Trophoblast cell (in vitro differentiated cells and primary cell): ENCODE data around the gene PCARE.

Experiments
- DNase-seq, 2 donors: peaks; one replicate each; pipeline ENCODE4 v3.0.0-alpha.2; 2016
- H2AFZ ChIP-seq: 2 replicates; pipeline ENCODE4 v1.6.1; 2013; ENCODE audit warnings: low read length, moderate library complexity, mild to moderate bottlenecking; ENCODE audit not compliant: insufficient read depth, poor library complexity
- H2AK5ac ChIP-seq: 2 replicates; pipeline ENCODE4 v1.6.1; 2013; ENCODE audit warnings: mild to moderate bottlenecking, low read length
- H2BK120ac ChIP-seq: 2 replicates; pipeline ENCODE4 v1.6.1; 2013; ENCODE audit warnings: low read length, mild to moderate bottlenecking, moderate library complexity; ENCODE audit not compliant: insufficient read depth, poor library complexity
- H2BK12ac ChIP-seq: 2 replicates; pipeline ENCODE4 v1.6.1; 2013; ENCODE audit warnings: mild to moderate bottlenecking, low read length, moderate library complexity
- H2BK5ac ChIP-seq: 2 replicates; pipeline ENCODE4 v1.6.1; 2013; ENCODE audit warnings: low read length, low read depth, moderate library complexity, mild to moderate bottlenecking; ENCODE audit not compliant: poor library complexity
- H3K14ac ChIP-seq: 2 replicates; pipeline ENCODE4 v1.6.1; 2013; ENCODE audit warnings: mild to moderate bottlenecking, low read length
- H3K18ac ChIP-seq: 2 replicates; pipeline ENCODE4 v1.6.1; 2013; ENCODE audit warnings: mild to moderate bottlenecking, low read length
- H3K23ac ChIP-seq: 2 replicates; pipeline ENCODE4 v1.6.1; 2013; ENCODE audit warnings: low read length
- H3K27ac ChIP-seq: 2 replicates; pipeline ENCODE4 v1.5.1; 2013; ENCODE audit warnings: low read depth, mild to moderate bottlenecking, inconsistent platforms, low read length, moderate library complexity
- H3K27me3 ChIP-seq: 2 replicates; pipeline ENCODE4 v1.6.1; 2013; ENCODE audit warnings: inconsistent platforms, mild to moderate bottlenecking, low read length, moderate library complexity; ENCODE audit not compliant: insufficient read depth
- H3K36me3 ChIP-seq, 2 experiments: 1 replicate in 1 of 2; 2 replicates in 1 of 2; pipeline ENCODE4 v1.6.1; 2013; ENCODE audit warnings: low read length in 2 of 2, mild to moderate bottlenecking in 2 of 2, moderate library complexity in 1 of 2; ENCODE audit not compliant: insufficient read depth in 2 of 2, control insufficient read depth in 1 of 2
- H3K4ac ChIP-seq: 2 replicates; pipeline ENCODE4 v1.6.1; 2013; ENCODE audit warnings: low read depth, mild to moderate bottlenecking, low read length, moderate library complexity
- H3K4me1 ChIP-seq, 2 experiments: 1 replicate in 1 of 2; 2 replicates in 1 of 2; pipeline ENCODE4 v1.6.1; 2013; ENCODE audit warnings: low read length in 2 of 2, mild to moderate bottlenecking in 2 of 2, moderate library complexity in 1 of 2; ENCODE audit not compliant: insufficient read depth in 2 of 2, control insufficient read depth in 1 of 2
- H3K4me2 ChIP-seq: 2 replicates; pipeline ENCODE4 v1.6.1; 2013; ENCODE audit warnings: inconsistent platforms, mild to moderate bottlenecking, low read length, moderate library complexity
- H3K4me3 ChIP-seq: 2 replicates; pipeline ENCODE4 v1.5.1; 2013; ENCODE audit warnings: mild to moderate bottlenecking, low read depth, low read length, inconsistent platforms
- H3K79me1 ChIP-seq: one replicate; pipeline ENCODE4 v1.6.1; 2013; ENCODE audit warnings: low read length
- H3K79me2 ChIP-seq: 2 replicates; pipeline ENCODE4 v1.6.1; 2013; ENCODE audit warnings: low read length, mild to moderate bottlenecking; ENCODE audit not compliant: control insufficient read depth, insufficient read depth, poor library complexity
- H3K9ac ChIP-seq: 2 replicates; pipeline ENCODE4 v1.6.1; 2013; ENCODE audit warnings: mild to moderate bottlenecking, low read length
- H3K9me3 ChIP-seq: 2 replicates; pipeline ENCODE4 v1.6.1; 2013; ENCODE audit warnings: low read depth, mild to moderate bottlenecking, control low read depth, inconsistent platforms, low read length; ENCODE audit not compliant: insufficient read depth
- H4K12ac ChIP-seq: 2 replicates; pipeline ENCODE4 v1.6.1; 2013; ENCODE audit warnings: low read depth, mild to moderate bottlenecking, low read length, moderate library complexity
- H4K8ac ChIP-seq: 2 replicates; pipeline ENCODE4 v1.6.1; 2013; ENCODE audit warnings: low read depth, mild to moderate bottlenecking, low read length, moderate library complexity
- H4K91ac ChIP-seq: one replicate; pipeline ENCODE4 v1.6.1; 2013; ENCODE audit warnings: low read depth, mild to moderate bottlenecking, low read length, moderate library complexity
- WGBS: extraction: QIAGEN DNeasy Blood & Tissue Kit; methylation state at CpG from one replicate; pipeline ENCODE4 v1.1.7; 2013; ENCODE audit warnings: missing lambda C conversion rate; ENCODE audit not compliant: insufficient read length, insufficient coverage; ENCODE audit errors: extremely low coverage; 5-methylcytosine and 5-hydroxymethylcytosine counted together

Gene PCARE

DNA sequence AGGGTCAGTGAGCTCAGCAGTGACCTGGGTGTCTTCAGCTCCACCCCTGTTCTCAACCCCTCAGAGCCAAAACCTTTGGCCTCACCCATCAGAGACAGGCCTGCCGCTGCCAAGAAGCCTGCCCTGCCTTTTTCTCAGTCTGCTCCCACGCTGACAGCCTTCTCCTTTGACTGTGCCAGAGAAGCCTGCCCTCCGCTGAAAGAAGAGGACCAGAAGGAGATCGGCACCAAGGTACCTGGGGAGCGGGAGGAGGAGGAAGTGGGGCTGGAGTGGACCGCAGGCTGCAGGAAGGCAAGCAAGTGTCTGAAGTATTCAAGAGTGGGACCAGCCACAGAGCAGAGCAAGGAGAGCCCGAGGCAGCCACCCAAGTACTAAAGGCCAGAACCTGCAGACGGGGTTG, 60.0 kb downstream of the PCARE start:
- Histone ChIP-seq H2BK12ac (no peak overlapping the region), H4K91ac (no peak overlapping the region), H3K36me3 (no peaks in the 10 kb centered on the region), H3K79me2 (no peaks in the 10 kb centered on the region), H4K8ac (no peak overlapping the region), H4K12ac (no peak overlapping the region), H3K18ac (no peak overlapping the region), H3K23ac (no peak overlapping the region), H2BK5ac (no peak overlapping the region), H3K4me1 (no peaks in the 10 kb centered on the region), H3K9me3 (peaks cover 2% of the 10 kb centered on the region), H3K4me3 (no peak overlapping the region), H2AK5ac (no peak overlapping the region), H2BK120ac (no peak overlapping the region), H3K27me3 (no peaks in the 10 kb centered on the region), H3K4me2 (no peak overlapping the region), H3K79me1 (no peaks in the 10 kb centered on the region), H3K14ac (no peak overlapping the region), H2AFZ (no peak overlapping the region), H3K4ac (no peak overlapping the region), H3K9ac (no peak overlapping the region), H3K27ac (no peak overlapping the region)
- WGBS = no CpG with 5 or more reads among the region's 8 CpGs
- no peak for DNase-seq

DNA sequence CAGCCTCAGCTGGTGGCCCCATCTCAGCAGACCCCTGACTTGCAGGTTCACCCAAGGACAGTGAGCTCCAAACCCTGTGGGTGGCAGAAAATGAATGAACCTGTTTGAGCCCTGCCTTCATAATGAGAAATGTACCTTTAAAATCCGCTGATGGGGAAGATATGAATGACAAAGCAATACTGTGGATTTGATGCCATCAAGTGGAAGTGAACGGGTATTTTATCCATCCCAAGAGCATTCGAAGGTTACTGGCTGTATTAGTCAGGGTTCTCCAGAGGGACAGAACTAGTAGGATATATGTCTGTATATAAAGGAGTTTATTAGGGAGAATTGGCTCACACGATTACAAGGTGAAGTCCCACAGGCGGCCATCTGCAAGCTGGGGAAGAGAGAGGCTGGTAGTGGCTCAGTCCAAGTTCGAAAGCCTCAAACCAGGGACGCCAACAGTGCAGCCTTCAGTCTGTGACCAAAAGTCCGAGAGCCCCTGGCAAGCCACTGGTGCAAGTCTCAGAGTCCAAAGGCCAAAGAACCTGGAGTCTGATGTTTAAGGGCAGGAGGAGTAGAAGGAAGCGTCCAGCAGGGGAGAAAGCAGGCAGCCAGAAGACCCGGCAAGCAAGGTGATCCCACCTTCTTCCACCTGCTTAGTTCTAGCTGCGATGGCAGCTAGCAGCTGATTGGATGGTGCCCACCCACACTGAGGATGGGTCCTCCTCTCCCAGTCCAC, 61.1 kb downstream of the PCARE start:
- Histone ChIP-seq H3K4me1 (no peaks in the 10 kb centered on the region), H2AFZ (no peak overlapping the region), H3K23ac (no peak overlapping the region)

DNA sequence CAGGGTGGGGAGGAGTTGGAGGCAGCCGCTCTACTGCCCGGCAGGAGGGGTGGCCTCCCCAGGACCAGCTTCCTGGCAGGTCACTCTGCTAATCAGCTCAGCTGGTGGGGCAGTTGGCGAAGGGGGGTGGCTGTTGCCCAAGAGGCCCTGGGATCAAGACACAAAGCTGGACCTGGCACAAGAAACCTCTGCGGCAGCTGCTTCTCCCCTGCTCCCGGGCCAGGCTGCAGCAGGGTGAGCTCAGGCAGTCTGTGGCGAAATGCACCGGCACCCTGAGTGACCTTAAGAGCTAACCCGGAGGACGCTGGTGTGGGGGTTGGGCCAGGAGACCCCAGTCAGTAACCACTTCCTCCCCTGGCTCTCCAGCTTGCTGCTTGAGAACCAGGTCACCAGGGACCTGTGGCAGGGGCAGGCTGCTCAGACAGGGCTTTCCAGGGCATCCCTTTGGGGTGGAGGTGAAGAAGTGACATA, 62.1 kb downstream of the PCARE start:
- no peaks in the 10 kb centered on the region for H3K27me3 ChIP-seq
- H4K12ac ChIP-seq = no peak overlapping the region
- H4K8ac ChIP-seq = no peak overlapping the region
- H3K9ac ChIP-seq = no peak overlapping the region
- no peak overlapping the region for H2AFZ ChIP-seq
- DNase-seq = no peak
- H4K91ac ChIP-seq = no peak overlapping the region
- H3K4me3 ChIP-seq = no peak overlapping the region
- H3K4me2 ChIP-seq = no peak overlapping the region
- H3K23ac ChIP-seq = no peak overlapping the region
- H2BK12ac ChIP-seq = no peak overlapping the region
- H3K18ac ChIP-seq = no peak overlapping the region
- WGBS = no CpG with 5 or more reads among the region's 9 CpGs
- no peak overlapping the region for H2BK120ac ChIP-seq
- H3K27ac ChIP-seq = no peak overlapping the region
- H3K4me1 ChIP-seq = no peaks in the 10 kb centered on the region
- H2BK5ac ChIP-seq = no peak overlapping the region
- H3K36me3 ChIP-seq = no peaks in the 10 kb centered on the region
- H3K14ac ChIP-seq = no peak overlapping the region
- H3K79me2 ChIP-seq = no peaks in the 10 kb centered on the region
- H3K4ac ChIP-seq = no peak overlapping the region
- H2AK5ac ChIP-seq = no peak overlapping the region
- H3K79me1 ChIP-seq = no peaks in the 10 kb centered on the region
- H3K9me3 ChIP-seq = peaks cover 2% of the 10 kb centered on the region

More for the DNA sequence above, 61.1 kb downstream of the PCARE start:
- Histone ChIP-seq H2AK5ac (no peak overlapping the region), H3K4me3 (no peak overlapping the region), H3K27ac (no peak overlapping the region), H4K91ac (no peak overlapping the region), H3K9me3 (peaks cover 2% of the 10 kb centered on the region), H2BK12ac (no peak overlapping the region), H2BK5ac (no peak overlapping the region), H3K14ac (no peak overlapping the region), H3K27me3 (no peaks in the 10 kb centered on the region), H3K79me2 (no peaks in the 10 kb centered on the region), H4K12ac (no peak overlapping the region), H3K9ac (no peak overlapping the region), H4K8ac (no peak overlapping the region), H3K4ac (no peak overlapping the region), H2BK120ac (no peak overlapping the region), H3K79me1 (no peaks in the 10 kb centered on the region), H3K18ac (no peak overlapping the region), H3K4me2 (no peak overlapping the region), H3K36me3 (no peaks in the 10 kb centered on the region)
- DNase-seq = no peak
- WGBS = no CpG with 5 or more reads among the region's 11 CpGs
